Astrocyte of the cerebellum (primary cell): ENCODE data around the gene PTPRK.

Experiments used
- DNase-seq: peaks from one replicate; pipeline ENCODE4 v3.0.0-alpha.2; 2011; ENCODE audit warnings: low read depth
- H3K4me3 ChIP-seq: 2 replicates; pipeline ENCODE4 v1.5.1; 2011; ENCODE audit warnings: mild to moderate bottlenecking, low read depth, low read length, moderate library complexity
- CTCF ChIP-seq: IDR thresholded peaks from 2 replicates; pipeline ENCODE4 v1.5.1; 2012; ENCODE audit warnings: low read length, low read depth, moderate library complexity, mild to moderate bottlenecking; ENCODE audit errors: missing control alignments
- in situ Hi-C: cut with HindIII; loops from 2 replicates; pipeline ENCODE4 v1.10.0; 2017; ENCODE audit warnings: low sequenced_read_pairs

PTPRK gene

GRCh38 chr6:128310451-128310850, 209.9 kb downstream of the PTPRK start:
- no peak overlapping the region for H3K4me3 ChIP-seq
- no peak for DNase-seq
- TF ChIP-seq CTCF, result no peak
- in situ Hi-C loops, result no loop called here

- no peak for DNase-seq
- in situ Hi-C loops, result no loop called here
- H3K4me3 ChIP-seq, result no peak overlapping the region
- TF ChIP-seq CTCF, result no peak
Measured at GRCh38 chr6:128307671-128308070, 212.7 kb downstream of the PTPRK start.

GRCh38 chr6:128305976-128306375, 214.4 kb downstream of the PTPRK start:
- H3K4me3 ChIP-seq, result no peak overlapping the region
- DNase-seq, result no peak
- in situ Hi-C loops, result no loop called here
- TF ChIP-seq CTCF, result no peak

- in situ Hi-C loops, result no loop called here
- H3K4me3 ChIP-seq, result no peak overlapping the region
- DNase-seq, result no peak
- TF ChIP-seq CTCF, result no peak
Measured at GRCh38 chr6:128305228-128305627, 215.2 kb downstream of the PTPRK start.

GRCh38 chr6:128303870-128304269, 216.5 kb downstream of the PTPRK start:
- in situ Hi-C loops, result no loop called here
- TF ChIP-seq CTCF, result no peak
- no peak for DNase-seq
- H3K4me3 ChIP-seq, result no peak overlapping the region

GRCh38 chr6:128302942-128303341, 217.5 kb downstream of the PTPRK start:
- DNase-seq, result no peak
- in situ Hi-C loops, result no loop called here
- H3K4me3 ChIP-seq, result no peak overlapping the region
- no peak for TF ChIP-seq CTCF

- no peak for DNase-seq
- in situ Hi-C loops, result no loop called here
- no peak for TF ChIP-seq CTCF
- H3K4me3 ChIP-seq, result no peak overlapping the region
Measured at GRCh38 chr6:128295670-128296069, 224.7 kb downstream of the PTPRK start.
